ENCODE measurements around the gene ATG10. TPM values are rescaled to one million over a fixed set of nuclear protein-coding genes. Genes with fewer than 3 reads are reported as not detected.

The ATG10 gene
- polyA plus RNA-seq, 1 of the 3 experiments (the other 2 are of a cell fraction) = 3.2 TPM

GRCh38 chr5:82296929-82297328, 325.1 kb downstream of the ATG10 start:
- Histone ChIP-seq H3K4me2 (no peak overlapping the region), H2AFZ (ENCODE audit: low read depth) (no peak overlapping the region), H3K36me3 (replicated peaks in 1 of 2; ENCODE audit: control insufficient read depth in 1 of 2, insufficient read depth in 2 of 2, low read length in 1 of 2) (no peaks in the 10 kb centered on the region), H3K79me2 (ENCODE audit: insufficient read depth) (no peaks in the 10 kb centered on the region), H3F3A (replicated peaks; ENCODE audit: insufficient read depth) (peaks cover 3% of the 10 kb centered on the region), H3K9me3 (no peaks in the 10 kb centered on the region), H3K27ac (ENCODE audit: low read depth in 2 of 2, low read length in 1 of 2) (no peak overlapping the region), H3K4me3 (ENCODE audit: low read depth in 2 of 2, low read length in 1 of 2) (no peak overlapping the region), H3K4me1 (ENCODE audit: control insufficient read depth in 1 of 2, insufficient read depth in 2 of 2, low read depth in 1 of 2, low read length in 1 of 2) (no peaks in the 10 kb centered on the region), H3K9me2 (no peaks in the 10 kb centered on the region), H4K20me1 (ENCODE audit: insufficient read depth) (no peaks in the 10 kb centered on the region), H3K27me3 (ENCODE audit: insufficient read depth) (no peaks in the 10 kb centered on the region), H3K9ac (no peak overlapping the region)
- WGBS (ENCODE audit: low lambda C conversion rate) = 94% methylated on average over 4 of the region's 4 CpGs
- TF ChIP-seq USF2 (IDR thresholded peaks at IDR 0.05; ENCODE audit: borderline replicate concordance, low read depth, low read length) (no peak), ELF1 (IDR thresholded peaks at IDR 0.05) (no peak), RAD21 (IDR thresholded peaks at IDR 0.05; ENCODE audit: low read length) (no peak; the same call in 1 of the 2 replicates), FOXM1 (IDR thresholded peaks at IDR 0.05; ENCODE audit: low read depth) (no peak), CTCF (IDR thresholded peaks at IDR 0.05) (no peak)
- TF ChIP-seq, protein P1, sequence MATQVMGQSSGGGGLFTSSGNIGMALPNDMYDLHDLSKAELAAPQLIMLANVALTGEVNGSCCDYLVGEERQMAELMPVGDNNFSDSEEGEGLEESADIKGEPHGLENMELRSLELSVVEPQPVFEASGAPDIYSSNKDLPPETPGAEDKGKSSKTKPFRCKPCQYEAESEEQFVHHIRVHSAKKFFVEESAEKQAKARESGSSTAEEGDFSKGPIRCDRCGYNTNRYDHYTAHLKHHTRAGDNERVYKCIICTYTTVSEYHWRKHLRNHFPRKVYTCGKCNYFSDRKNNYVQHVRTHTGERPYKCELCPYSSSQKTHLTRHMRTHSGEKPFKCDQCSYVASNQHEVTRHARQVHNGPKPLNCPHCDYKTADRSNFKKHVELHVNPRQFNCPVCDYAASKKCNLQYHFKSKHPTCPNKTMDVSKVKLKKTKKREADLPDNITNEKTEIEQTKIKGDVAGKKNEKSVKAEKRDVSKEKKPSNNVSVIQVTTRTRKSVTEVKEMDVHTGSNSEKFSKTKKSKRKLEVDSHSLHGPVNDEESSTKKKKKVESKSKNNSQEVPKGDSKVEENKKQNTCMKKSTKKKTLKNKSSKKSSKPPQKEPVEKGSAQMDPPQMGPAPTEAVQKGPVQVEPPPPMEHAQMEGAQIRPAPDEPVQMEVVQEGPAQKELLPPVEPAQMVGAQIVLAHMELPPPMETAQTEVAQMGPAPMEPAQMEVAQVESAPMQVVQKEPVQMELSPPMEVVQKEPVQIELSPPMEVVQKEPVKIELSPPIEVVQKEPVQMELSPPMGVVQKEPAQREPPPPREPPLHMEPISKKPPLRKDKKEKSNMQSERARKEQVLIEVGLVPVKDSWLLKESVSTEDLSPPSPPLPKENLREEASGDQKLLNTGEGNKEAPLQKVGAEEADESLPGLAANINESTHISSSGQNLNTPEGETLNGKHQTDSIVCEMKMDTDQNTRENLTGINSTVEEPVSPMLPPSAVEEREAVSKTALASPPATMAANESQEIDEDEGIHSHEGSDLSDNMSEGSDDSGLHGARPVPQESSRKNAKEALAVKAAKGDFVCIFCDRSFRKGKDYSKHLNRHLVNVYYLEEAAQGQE (IDR thresholded peaks at IDR 0.05; ENCODE audit: low read depth, low read length) = no peak
- ChIA-PET CTCF (no interaction called here), POLR2A (no interaction called here)
- DNase-seq = no peak

GRCh38 chr5:82297711-82298110, 325.9 kb downstream of the ATG10 start:
- Histone ChIP-seq H3K27me3 (ENCODE audit: insufficient read depth) (no peaks in the 10 kb centered on the region), H3K4me2 (no peak overlapping the region), H3K9ac (no peak overlapping the region), H3K4me1 (ENCODE audit: control insufficient read depth in 1 of 2, insufficient read depth in 2 of 2, low read depth in 1 of 2, low read length in 1 of 2) (no peaks in the 10 kb centered on the region), H2AFZ (ENCODE audit: low read depth) (no peak overlapping the region), H4K20me1 (ENCODE audit: insufficient read depth) (no peaks in the 10 kb centered on the region), H3F3A (replicated peaks; ENCODE audit: insufficient read depth) (peaks cover 3% of the 10 kb centered on the region), H3K36me3 (replicated peaks in 1 of 2; ENCODE audit: control insufficient read depth in 1 of 2, insufficient read depth in 2 of 2, low read length in 1 of 2) (no peaks in the 10 kb centered on the region), H3K9me3 (no peaks in the 10 kb centered on the region), H3K27ac (ENCODE audit: low read depth in 2 of 2, low read length in 1 of 2) (no peak overlapping the region), H3K79me2 (ENCODE audit: insufficient read depth) (no peaks in the 10 kb centered on the region), H3K4me3 (ENCODE audit: low read depth in 2 of 2, low read length in 1 of 2) (no peak overlapping the region), H3K9me2 (no peaks in the 10 kb centered on the region)
- ChIA-PET POLR2A (no interaction called here), CTCF (no interaction called here)
- WGBS (ENCODE audit: low lambda C conversion rate) = 82% methylated on average over 3 of the region's 3 CpGs
- DNase-seq = no peak
- TF ChIP-seq FOXM1 (IDR thresholded peaks at IDR 0.05; ENCODE audit: low read depth) = no peak
- no peak for TF ChIP-seq RXRA (IDR thresholded peaks at IDR 0.05; ENCODE audit: borderline replicate concordance, low read depth)
- TF ChIP-seq RFX5 (IDR thresholded peaks at IDR 0.05; ENCODE audit: low read length) = no peak
- no peak for TF ChIP-seq SMC3 (IDR thresholded peaks at IDR 0.05; ENCODE audit: low read depth, low read length)
- TF ChIP-seq NRF1 (IDR thresholded peaks at IDR 0.05; ENCODE audit: low read depth, low read length) = no peak
- no peak for TF ChIP-seq SIN3A (IDR thresholded peaks at IDR 0.05; ENCODE audit: borderline replicate concordance, low read depth, low read length)
